GM21825 (cell line): ENCODE results near the gene ELP2.
"Not testable (repeated sequence)": the region's sequence is repeated elsewhere in the genome, so short reads cannot be mapped to it uniquely, and the experiment has no call there.

ENCODE experiments used
- ATAC-seq: cut with Tn5 transposase; IDR thresholded peaks from one replicate; pipeline ENCODE4 v1.9.1; 2021; ENCODE audit warnings: mild to moderate bottlenecking, moderate library complexity; ENCODE audit not compliant: unreplicated experiment

ELP2 gene

GRCh38 chr18:36129300-36130038, at the start of gene ELP2, which contains the start of gene SLC39A6:
TSS of gene ELP2 (plus strand) at chr18:36129899. CDS start at chr18:36129934, 35 bp downstream.
TSS of gene SLC39A6 (minus strand) at chr18:36129340. CDS start at chr18:36127007, 2,333 bp downstream.
- ATAC-seq: peak; percentile 87

GRCh38 chr18:36081118-36081517, 48.6 kb upstream of the ELP2 start:
- not testable (repeated sequence) for ATAC-seq

GRCh38 chr18:36083729-36084128, 46.0 kb upstream of the ELP2 start:
- no peak for ATAC-seq

- ATAC-seq: no peak
Observed at GRCh38 chr18:36085195-36085594, 44.5 kb upstream of the ELP2 start.

- ATAC-seq: no peak
Observed at GRCh38 chr18:36086186-36086585, 43.5 kb upstream of the ELP2 start.

- ATAC-seq: no peak
Observed at GRCh38 chr18:36088256-36088655, 41.4 kb upstream of the ELP2 start.

- no peak for ATAC-seq
Observed at GRCh38 chr18:36089001-36089400, 40.7 kb upstream of the ELP2 start.

GRCh38 chr18:36092116-36092515, 37.6 kb upstream of the ELP2 start:
- ATAC-seq: not testable (repeated sequence)

GRCh38 chr18:36094431-36094830, 35.3 kb upstream of the ELP2 start:
- no peak for ATAC-seq

GRCh38 chr18:36095936-36096519, 33.7 kb upstream of the ELP2 start:
- no peak for ATAC-seq

GRCh38 chr18:36096955-36097354, 32.7 kb upstream of the ELP2 start:
- ATAC-seq: no peak

- no peak for ATAC-seq
Observed at GRCh38 chr18:36099311-36099710, 30.4 kb upstream of the ELP2 start.

GRCh38 chr18:36101943-36102342, 27.8 kb upstream of the ELP2 start:
- no peak for ATAC-seq

- no peak for ATAC-seq
Observed at GRCh38 chr18:36104749-36105148, 24.9 kb upstream of the ELP2 start.

- ATAC-seq: no peak
Observed at GRCh38 chr18:36107477-36107876, 22.2 kb upstream of the ELP2 start.

GRCh38 chr18:36108196-36108595, 21.5 kb upstream of the ELP2 start:
- ATAC-seq: no peak

- ATAC-seq: no peak
Observed at GRCh38 chr18:36108601-36109000, 21.1 kb upstream of the ELP2 start.

GRCh38 chr18:36109737-36110136, 20.0 kb upstream of the ELP2 start:
- no peak for ATAC-seq

GRCh38 chr18:36112302-36112701, 17.4 kb upstream of the ELP2 start:
- no peak for ATAC-seq

- no peak for ATAC-seq
Observed at GRCh38 chr18:36114251-36114650, 15.4 kb upstream of the ELP2 start.

GRCh38 chr18:36114738-36115137, 15.0 kb upstream of the ELP2 start:
- no peak for ATAC-seq

GRCh38 chr18:36116771-36117170, 12.9 kb upstream of the ELP2 start:
- not testable (repeated sequence) for ATAC-seq
